Activated B cell treated with CpG ODN at 0.5 μM for 24 hours (primary cell): ENCODE results near the gene NAA80. TPM values are rescaled to one million over a fixed set of nuclear protein-coding genes. Genes with fewer than 3 reads are reported as not detected.

Experiments
- ATAC-seq: fragments of 200-7000 bp; cut with Tn5 transposase; one replicate; pipeline ENCODE4 v1.10.0; 2021; ENCODE audit warnings: low read depth, mild to moderate bottlenecking, moderate library complexity
- CTCF ChIA-PET: fragments of 350-600 bp; sonication (Branson Sonifier 250); formaldehyde crosslinking; loops from one replicate; lab custom pipeline; 2021; ENCODE audit warnings: antibody characterized with exemption; lab: Charles Lee
- POLR2A ChIA-PET: fragments of 350-600 bp; sonication (Branson Sonifier 250); formaldehyde crosslinking; loops from one replicate; lab custom pipeline; 2021; ENCODE audit warnings: antibody characterized with exemption; lab: Charles Lee
- DNase-seq: peaks from one replicate; pipeline ENCODE4 v3.0.0; 2022
- H3K27ac Mint-ChIP-seq: one replicate; pipeline ENCODE4 v1.8.0; 2020; ENCODE audit warnings: mixed read lengths
- H3K27me3 Mint-ChIP-seq: one replicate; pipeline ENCODE4 v1.8.0; 2021; ENCODE audit warnings: mixed read lengths
- H3K36me3 Mint-ChIP-seq: one replicate; pipeline ENCODE4 v1.8.0; 2021; ENCODE audit warnings: low read depth, mixed read lengths
- H3K4me1 Mint-ChIP-seq: one replicate; pipeline ENCODE4 v1.8.0; 2021; ENCODE audit warnings: mixed read lengths
- H3K4me3 Mint-ChIP-seq: one replicate; pipeline ENCODE4 v1.8.0; 2020; ENCODE audit warnings: mild to moderate bottlenecking, mixed read lengths
- H3K9me3 Mint-ChIP-seq: one replicate; pipeline ENCODE4 v1.8.0; 2020; ENCODE audit warnings: mixed read lengths
- CTCF ChIP-seq: fragments of 200-600 bp; IDR thresholded peaks from one replicate; pipeline ENCODE4 v1.8.0; 2022; ENCODE audit warnings: antibody characterized with exemption, mild to moderate bottlenecking
- intact Hi-C: fragments of 100-400 bp; cut with micrococcal nuclease; formaldehyde crosslinking; loops from one replicate; pipeline ENCODE4 v1.15.1; 2024
- total RNA-seq: library from RNA; stranded (reverse); gene quantifications from 2 replicates; pipeline ENCODE4 v1.2.3, GENCODE V29; 2022

The NAA80 gene
- total RNA-seq, 1 donor from 2014 or later: 24.8 TPM

- POLR2A ChIA-PET: interaction anchor here (0.9 to 9.7 kb wide), 2 partner anchors 13 to 25 kb away, joined by 3 to 167 read pairs; partner anchors contain the start of genes CYB561D2, NPRL2 and RASSF1
- H3K4me1 Mint-ChIP-seq: peaks cover 26% of the 10 kb centered on the region
- no peak for TF ChIP-seq CTCF
- peak overlapping the region; percentile 7 for H3K4me3 Mint-ChIP-seq
- DNase-seq (no peak), ATAC-seq (no peak)
- H3K9me3 Mint-ChIP-seq: no peaks in the 10 kb centered on the region
- no peak overlapping the region for H3K27ac Mint-ChIP-seq
- peaks cover 36% of the 10 kb centered on the region for H3K36me3 Mint-ChIP-seq
- H3K27me3 Mint-ChIP-seq: no peaks in the 10 kb centered on the region
- CTCF ChIA-PET: interaction anchor here (2.2 kb wide), 1 partner anchor 11 kb away, joined by 9 read pairs; no protein-coding TSS in a partner anchor
- intact Hi-C loops: no loop called here
Observed at GRCh38 chr3:50325497-50326181, 26.4 kb upstream of the NAA80 start.

DNA sequence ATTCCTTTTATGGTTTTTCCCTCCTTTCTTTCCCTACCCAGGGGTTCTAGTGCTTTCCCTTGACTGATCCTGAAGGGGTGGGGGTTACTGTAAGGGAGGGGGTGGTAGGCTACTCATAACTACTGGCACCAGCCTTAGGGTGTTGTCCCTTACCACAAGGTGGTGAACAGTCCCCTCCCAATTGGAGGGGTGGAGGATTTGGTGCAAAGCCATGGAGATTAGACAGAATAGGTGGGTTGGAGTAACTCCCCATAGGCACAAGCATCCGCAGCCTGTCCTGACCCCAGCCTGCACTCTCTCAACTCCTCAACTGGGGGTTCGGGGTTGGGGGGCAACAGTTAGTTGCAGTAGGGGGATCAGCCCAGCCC is 25.9 kb upstream of the NAA80 start:
- CTCF ChIA-PET: interaction anchor here (2.2 kb wide), 1 partner anchor 12 kb away, joined by 9 read pairs; no protein-coding TSS in a partner anchor
- Mint-ChIP-seq H3K4me1 (peaks cover 31% of the 10 kb centered on the region), H3K27me3 (no peaks in the 10 kb centered on the region), H3K4me3 (peak overlapping the region; percentile 7), H3K27ac (no peak overlapping the region), H3K36me3 (peaks cover 34% of the 10 kb centered on the region), H3K9me3 (no peaks in the 10 kb centered on the region)
- POLR2A ChIA-PET: interaction anchor here (9.7 kb wide), 1 partner anchor 13 kb away, joined by 167 read pairs; the partner anchor contains the start of gene RASSF1
- ATAC-seq (no peak), DNase-seq (no peak)
- intact Hi-C loops: no loop called here
- TF ChIP-seq CTCF: no peak

DNA sequence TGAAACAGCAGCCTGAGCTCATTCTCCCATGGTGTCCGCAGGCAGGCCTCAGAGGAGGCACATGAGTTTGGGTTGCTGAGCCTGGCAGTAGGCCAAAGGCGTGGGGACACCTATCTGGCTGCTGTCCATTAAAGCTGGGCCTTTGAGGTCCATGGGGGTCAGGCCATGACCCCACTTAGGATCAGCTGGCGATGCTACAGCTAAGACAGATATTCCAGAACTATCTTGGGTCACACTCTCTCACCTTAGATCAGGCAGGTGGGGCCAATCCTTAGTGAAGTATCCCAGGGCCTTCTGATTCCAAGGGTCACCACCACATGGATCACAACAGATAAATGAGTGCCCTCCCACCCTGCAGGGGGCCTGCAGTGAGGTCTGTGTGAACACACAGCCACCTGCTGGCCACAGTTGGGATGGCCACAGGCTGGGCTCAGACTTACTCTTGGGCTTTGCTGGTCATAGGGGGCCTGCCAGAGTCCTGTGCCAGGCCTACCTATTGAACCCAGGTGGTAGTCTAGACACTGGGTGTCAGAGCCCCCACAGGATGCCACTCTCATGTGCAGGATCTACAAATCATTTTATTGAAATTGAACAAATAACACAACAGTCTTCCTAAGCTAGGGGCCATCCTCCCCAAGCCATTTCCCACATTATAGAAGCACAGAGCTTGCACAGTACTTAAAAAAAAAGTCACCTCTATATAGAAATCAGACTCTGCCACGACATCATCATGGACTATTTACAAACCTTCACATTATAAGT is 25.3 kb upstream of the NAA80 start:
- POLR2A ChIA-PET: interaction anchor here (0.9 to 9.7 kb wide), 3 partner anchors 10 to 25 kb away, joined by 4 to 167 read pairs (median 9); partner anchors contain the start of genes HYAL3, NAA80 and RASSF1
- CTCF ChIA-PET: interaction anchor here (0.8 to 2.2 kb wide), 6 partner anchors 12 to 130 kb away, joined by 3 to 9 read pairs (median 4); partner anchors contain the start of genes HYAL3 and NAA80
- intact Hi-C loops: loop anchor here (1.0 to 5.0 kb wide), 4 partner anchors 50 to 1607 kb away; partner anchors contain the start of gene IP6K2
- H3K27ac Mint-ChIP-seq: no peak overlapping the region
- H3K9me3 Mint-ChIP-seq: no peaks in the 10 kb centered on the region
- peak; percentile 27 for ATAC-seq
- no peaks in the 10 kb centered on the region for H3K27me3 Mint-ChIP-seq
- TF ChIP-seq CTCF: no peak
- peaks cover 30% of the 10 kb centered on the region for H3K36me3 Mint-ChIP-seq
- H3K4me1 Mint-ChIP-seq: peaks cover 36% of the 10 kb centered on the region
- peak; percentile 58 for DNase-seq
- H3K4me3 Mint-ChIP-seq: peak overlapping the region; percentile 28

DNA sequence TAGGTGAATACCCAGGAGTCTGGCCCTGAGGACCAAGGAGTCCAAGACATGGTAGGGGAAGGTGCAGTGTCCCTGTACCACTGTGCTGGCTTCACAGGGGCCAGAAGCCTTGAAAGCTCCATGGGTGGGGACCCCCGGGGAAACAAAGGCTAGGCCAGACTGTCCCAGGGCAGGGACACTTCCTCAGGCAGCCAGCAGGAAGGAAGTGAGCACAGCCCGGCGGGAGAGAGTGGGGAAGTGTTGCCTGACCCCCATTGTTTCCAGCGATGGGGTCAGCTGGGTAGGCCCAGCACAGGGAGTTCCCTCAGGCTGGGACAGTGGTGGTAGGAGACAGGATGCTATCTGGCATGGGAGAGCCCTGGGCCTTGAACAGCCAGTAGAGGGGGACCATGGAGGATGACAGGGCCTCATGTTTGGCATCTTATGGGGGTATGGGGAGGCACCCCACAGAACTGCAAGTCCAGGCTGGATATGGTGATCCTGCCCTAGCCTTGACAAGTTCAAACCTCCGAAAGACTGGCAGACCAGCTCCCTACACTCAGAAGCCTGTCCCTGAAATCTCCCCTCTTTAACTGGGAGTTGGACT is 24.5 kb upstream of the NAA80 start:
- TF ChIP-seq CTCF: no peak
- no peak for ATAC-seq
- peak overlapping the region; percentile 7 for H3K27ac Mint-ChIP-seq
- no peaks in the 10 kb centered on the region for H3K9me3 Mint-ChIP-seq
- no peaks in the 10 kb centered on the region for H3K27me3 Mint-ChIP-seq
- peaks cover 26% of the 10 kb centered on the region for H3K36me3 Mint-ChIP-seq
- peaks cover 41% of the 10 kb centered on the region for H3K4me1 Mint-ChIP-seq
- intact Hi-C loops: loop anchor here (1.0 to 5.0 kb wide), 4 partner anchors 49 to 1606 kb away; partner anchors contain the start of gene IP6K2
- CTCF ChIA-PET: interaction anchor here (0.8 to 2.5 kb wide), 8 partner anchors 8 to 130 kb away, joined by 3 to 9 read pairs (median 4); partner anchors contain the start of genes HYAL3 and NAA80
- H3K4me3 Mint-ChIP-seq: no peak overlapping the region
- POLR2A ChIA-PET: interaction anchor here (0.9 to 9.7 kb wide), 3 partner anchors 11 to 24 kb away, joined by 4 to 167 read pairs (median 9); partner anchors contain the start of genes HYAL3, NAA80 and RASSF1
- DNase-seq: no peak
